ENCODE data around the gene ERBB2. TPM values are rescaled to one million over a fixed set of nuclear protein-coding genes. Genes with fewer than 3 reads are reported as not detected.
"Not testable (repeated sequence)": the region's sequence is repeated elsewhere in the genome, so short reads cannot be mapped to it uniquely, and the experiment has no call there.

The ERBB2 gene
- total and polyA plus RNA-seq, 2 of the 8 experiments (the other 6 are each of a cell fraction or from before 2014, with no cell fraction given) = 183 to 394 TPM

GRCh38 chr17:39748444-39749034 is 48.7 kb downstream of the ERBB2 start:
- H4K91ac ChIP-seq (replicated peaks; ENCODE audit: insufficient read length, low read length); FAIRE-seq; H3K79me2 ChIP-seq (ENCODE audit: control insufficient read depth in 1 of 2, insufficient read depth in 2 of 2, low read length in 2 of 2); H3K27me3 ChIP-seq (replicated peaks in 1 of 4; ENCODE audit: control insufficient read depth in 3 of 4, extremely low read depth in 1 of 4, insufficient read depth in 3 of 4, low read length in 3 of 4); H3K4me3 ChIP-seq (ENCODE audit: extremely low read depth in 1 of 4, insufficient read depth in 2 of 4, low read depth in 3 of 4, low read length in 4 of 4); H3K18ac ChIP-seq (ENCODE audit: extremely low read depth, low read length); H2BK120ac ChIP-seq (replicated peaks; ENCODE audit: low read depth, low read length); H2BK5ac ChIP-seq (ENCODE audit: low read depth, low read length); H3K14ac ChIP-seq (ENCODE audit: insufficient read length); DNase-seq (ENCODE audit: low read depth in 1 of 2, low spot score in 2 of 2); H3K9ac ChIP-seq (replicated peaks in 1 of 4; ENCODE audit: extremely low read depth in 1 of 4, low read depth in 3 of 4, low read length in 3 of 4); H3K4ac ChIP-seq (replicated peaks; ENCODE audit: insufficient read length, low read depth, low read length); H2BK12ac ChIP-seq (ENCODE audit: low read depth, low read length); H2BK20ac ChIP-seq (ENCODE audit: low read length); H3K56ac ChIP-seq (replicated peaks; ENCODE audit: insufficient read length, low read depth, low read length); H3K79me1 ChIP-seq (ENCODE audit: low read depth, low read length); H3K23me2 ChIP-seq (ENCODE audit: low read depth, low read length); H2AFZ ChIP-seq (ENCODE audit: low read length); H3K9me3 ChIP-seq (ENCODE audit: insufficient read depth in 2 of 2, low read depth in 1 of 2, low read length in 1 of 2); H4K20me1 ChIP-seq (replicated peaks in 1 of 2; ENCODE audit: control insufficient read depth in 1 of 2, insufficient read depth in 2 of 2, low read length in 2 of 2); H3K27ac ChIP-seq (ENCODE audit: low read depth, low read length); H4K5ac ChIP-seq (ENCODE audit: insufficient read length, low read depth, low read length); H3K23ac ChIP-seq (ENCODE audit: insufficient read length); H3K4me2 ChIP-seq (ENCODE audit: insufficient read depth in 1 of 2, low read depth in 2 of 2, low read length in 2 of 2); H4K8ac ChIP-seq (ENCODE audit: extremely low read depth, insufficient read depth, low read length); H2AK5ac ChIP-seq (ENCODE audit: low read depth, low read length); H2BK15ac ChIP-seq (ENCODE audit: low read length): not testable (repeated sequence)
- Histone ChIP-seq H3K36me3 (ENCODE audit: control insufficient read depth in 2 of 4, insufficient read depth in 4 of 4, low read length in 3 of 4) (peaks cover 0 to 32% (median 22%) of the 10 kb centered on the region in 4 experiments; a peak in 6 of 8 replicates), H3K4me1 (replicated peaks in 1 of 4; ENCODE audit: control insufficient read depth in 3 of 4, insufficient read depth in 4 of 4, low read length in 3 of 4) (peaks cover 0 to 17% (median 11%) of the 10 kb centered on the region in 4 experiments; a peak in 6 of 7 replicates)
- ChIA-PET CTCF (ENCODE audit: partially characterized antibody) (interaction anchor here (0.6 to 1.6 kb wide), 3 partner anchors 19 to 95 kb away, joined by 4 to 5 read pairs (median 4); partner anchors contain the start of gene MIEN1), POLR2A (ENCODE audit: partially characterized antibody) (interaction anchor here (1.2 to 8.1 kb wide), 6 partner anchors 9 to 127 kb away, joined by 3 to 54 read pairs (median 4); partner anchors contain the start of gene MIEN1)
- 93% methylated on average over 8 of the region's 8 CpGs; no CpG with 5 or more reads in 1 of the 2 experiments for WGBS, 2 experiments (ENCODE audit: extremely low coverage in 1 of 2, insufficient coverage in 1 of 2, insufficient read length in 1 of 2, insufficient replicate concordance in 2 of 2, low coverage in 1 of 2, low lambda C conversion rate in 2 of 2, missing lambda C conversion rate in 1 of 2)
- 0 out of 2 replicates have a peak, but pooled peaks have one; percentile 28 for TF ChIP-seq CEBPB (IDR thresholded peaks at IDR 0.05; ENCODE audit: low read depth, low read length)
